ENCODE data around the gene NALCN.

NALCN gene

DNA sequence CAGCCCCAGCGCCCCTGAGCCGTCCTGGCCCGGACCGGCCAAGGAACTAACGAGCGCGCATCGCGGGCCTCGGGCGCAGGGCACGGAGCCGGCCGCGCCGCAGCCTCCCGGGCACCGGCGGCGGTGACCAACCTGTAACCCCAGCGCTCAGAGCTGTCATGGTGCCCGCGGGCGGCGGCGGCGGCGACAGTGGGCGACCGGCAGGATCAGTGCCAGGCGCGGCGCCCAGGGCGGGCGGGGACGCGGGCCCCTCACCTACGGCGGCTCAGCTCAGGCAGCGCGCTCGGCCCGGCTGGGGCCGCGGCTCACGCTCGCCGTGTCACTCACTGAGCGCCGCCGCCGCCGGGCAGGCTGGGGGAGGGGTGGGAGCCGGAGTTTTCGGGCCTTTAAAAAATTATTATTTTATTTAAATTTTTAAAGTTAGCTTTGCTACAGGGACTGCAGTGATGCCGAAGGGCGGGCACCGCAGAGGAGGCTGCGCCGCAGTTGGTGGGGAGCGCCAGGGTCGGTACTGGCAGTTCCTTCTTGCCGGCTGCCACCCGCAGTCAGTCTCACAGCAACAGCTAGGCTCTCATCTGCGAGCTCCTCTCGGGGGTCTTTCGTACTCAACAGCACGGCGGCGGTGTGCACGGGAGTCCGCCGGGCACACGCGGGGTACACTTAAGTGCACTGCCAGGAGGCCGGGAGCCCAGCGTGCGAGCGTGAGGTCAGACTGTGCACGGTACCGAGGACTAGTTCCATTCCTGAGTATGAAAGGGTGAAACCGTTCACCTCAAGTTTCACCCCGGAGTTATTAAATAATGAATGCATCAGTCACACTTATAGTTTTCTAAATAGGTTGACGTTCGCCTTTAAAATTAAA lies at the start of gene NALCN:
Gene NALCN, minus strand, starts transcription at position 328 of the 862 bp plus-strand sequence. CDS start 17,382 bp downstream, outside the sequence.
- H3K27ac ChIP-seq = peak within 1 kb of the TSS; percentile 42
- ChIA-PET POLR2A (ENCODE audit: low non-redundant PET) (no interaction called here), CTCF (interaction anchor here (0.6 kb wide), 1 partner anchor 1261 kb away, joined by 5 read pairs; no protein-coding TSS in a partner anchor)
- DNase-seq (ENCODE audit: low spot score) = peak; percentile 28
- TF ChIP-seq, protein P1, sequence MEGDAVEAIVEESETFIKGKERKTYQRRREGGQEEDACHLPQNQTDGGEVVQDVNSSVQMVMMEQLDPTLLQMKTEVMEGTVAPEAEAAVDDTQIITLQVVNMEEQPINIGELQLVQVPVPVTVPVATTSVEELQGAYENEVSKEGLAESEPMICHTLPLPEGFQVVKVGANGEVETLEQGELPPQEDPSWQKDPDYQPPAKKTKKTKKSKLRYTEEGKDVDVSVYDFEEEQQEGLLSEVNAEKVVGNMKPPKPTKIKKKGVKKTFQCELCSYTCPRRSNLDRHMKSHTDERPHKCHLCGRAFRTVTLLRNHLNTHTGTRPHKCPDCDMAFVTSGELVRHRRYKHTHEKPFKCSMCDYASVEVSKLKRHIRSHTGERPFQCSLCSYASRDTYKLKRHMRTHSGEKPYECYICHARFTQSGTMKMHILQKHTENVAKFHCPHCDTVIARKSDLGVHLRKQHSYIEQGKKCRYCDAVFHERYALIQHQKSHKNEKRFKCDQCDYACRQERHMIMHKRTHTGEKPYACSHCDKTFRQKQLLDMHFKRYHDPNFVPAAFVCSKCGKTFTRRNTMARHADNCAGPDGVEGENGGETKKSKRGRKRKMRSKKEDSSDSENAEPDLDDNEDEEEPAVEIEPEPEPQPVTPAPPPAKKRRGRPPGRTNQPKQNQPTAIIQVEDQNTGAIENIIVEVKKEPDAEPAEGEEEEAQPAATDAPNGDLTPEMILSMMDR (conservative IDR thresholded peaks at IDR 0.05; ENCODE audit: low read depth) = no peak

DNA sequence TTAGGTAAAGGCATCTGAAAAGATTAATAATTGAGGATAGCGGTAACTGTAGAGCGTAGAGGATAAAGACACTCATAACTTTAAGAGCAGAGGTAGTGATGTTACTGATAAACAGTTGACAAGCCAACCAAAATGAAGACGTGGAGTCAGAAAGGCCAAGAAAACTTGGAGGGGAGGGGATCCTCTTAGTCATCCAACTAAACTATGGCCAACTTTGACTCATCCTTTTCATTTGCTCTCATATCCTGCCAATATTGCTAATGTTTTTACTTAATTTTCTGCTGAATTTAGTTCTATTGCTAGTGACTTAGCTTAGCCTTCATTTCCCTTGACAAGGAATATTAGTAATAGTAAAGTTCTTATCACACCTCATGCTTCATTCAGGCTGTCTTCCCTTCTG lies 49.6 kb upstream of the NALCN start:
- H3K27ac ChIP-seq = no peak overlapping the region
- TF ChIP-seq, protein P1 (conservative IDR thresholded peaks at IDR 0.05; ENCODE audit: low read depth) = no peak
- ChIA-PET CTCF (no interaction called here), POLR2A (ENCODE audit: low non-redundant PET) (no interaction called here)
- no peak for DNase-seq (ENCODE audit: low spot score)

DNA sequence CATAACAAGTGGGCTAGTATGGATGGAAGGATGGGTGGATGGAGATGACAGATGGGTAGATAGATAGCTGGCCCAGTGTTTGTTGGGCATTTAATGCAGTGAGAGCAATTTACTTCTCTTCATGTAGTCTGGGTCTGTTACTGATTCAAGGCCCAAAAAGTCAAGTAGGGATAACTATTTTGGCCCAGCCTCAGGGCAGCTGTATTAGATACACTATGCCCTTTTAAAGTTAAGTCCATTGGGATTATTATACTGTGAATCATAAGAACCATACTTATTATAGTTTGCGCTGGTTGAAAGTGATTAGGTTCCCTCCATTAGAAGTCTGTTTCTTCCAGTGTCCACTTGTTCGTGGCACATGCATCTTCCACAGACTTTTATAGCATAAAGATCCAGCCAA lies 40.9 kb upstream of the NALCN start:
- TF ChIP-seq, protein P1 (conservative IDR thresholded peaks at IDR 0.05; ENCODE audit: low read depth) = no peak
- ChIA-PET CTCF (no interaction called here), POLR2A (ENCODE audit: low non-redundant PET) (no interaction called here)
- no peak overlapping the region for H3K27ac ChIP-seq
- no peak for DNase-seq (ENCODE audit: low spot score)

DNA sequence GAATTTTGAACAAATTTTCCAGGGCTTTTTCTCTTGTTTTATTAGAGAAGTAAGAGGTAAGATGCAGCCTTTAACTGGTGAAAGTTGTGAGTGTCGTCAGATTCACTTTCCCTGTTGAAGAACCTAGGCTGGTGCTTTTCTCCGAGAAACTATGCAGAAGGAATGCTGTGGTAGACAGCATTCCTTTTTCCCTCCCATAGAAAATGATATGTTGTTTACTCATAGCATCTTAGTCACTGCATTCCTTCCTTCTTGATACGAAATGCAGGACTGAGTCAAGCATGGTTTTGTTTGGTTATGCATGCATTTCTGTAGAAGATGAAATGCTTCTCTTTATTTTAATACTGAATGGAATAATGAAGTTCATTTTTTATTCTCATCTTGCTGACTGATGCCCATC lies 39.6 kb upstream of the NALCN start:
- peak overlapping the region; percentile 87 for H3K27ac ChIP-seq
- TF ChIP-seq, protein P1 (conservative IDR thresholded peaks at IDR 0.05; ENCODE audit: low read depth) = no peak
- DNase-seq (ENCODE audit: low spot score) = peak; percentile 84
- ChIA-PET CTCF (no interaction called here), POLR2A (ENCODE audit: low non-redundant PET) (no interaction called here)

DNA sequence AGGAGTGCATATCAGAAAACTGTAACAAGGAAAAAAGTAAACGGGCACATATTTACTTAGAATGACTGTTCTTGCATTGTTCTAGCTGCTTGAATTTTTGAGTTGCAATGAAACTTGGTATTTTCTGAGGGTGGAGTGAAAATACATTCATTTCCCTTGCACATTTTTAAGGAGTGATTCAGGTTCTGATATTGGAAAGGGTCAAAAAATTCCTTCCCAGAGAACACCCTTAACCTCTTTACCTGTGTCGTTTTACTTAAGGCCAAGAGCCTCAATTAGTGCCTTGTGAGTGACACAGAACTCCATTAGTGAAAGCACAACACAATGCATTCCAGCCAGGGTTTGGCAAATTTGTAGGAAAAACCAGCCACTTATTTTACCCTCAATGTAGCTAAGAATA lies 38.5 kb upstream of the NALCN start:
- DNase-seq (ENCODE audit: low spot score) = peak; percentile 61
- TF ChIP-seq, protein P1 (conservative IDR thresholded peaks at IDR 0.05; ENCODE audit: low read depth) = no peak
- peak overlapping the region; percentile 87; the same call in 1 of the 2 replicates for H3K27ac ChIP-seq
- CTCF ChIA-PET = no interaction called here
- POLR2A ChIA-PET (ENCODE audit: low non-redundant PET) = no interaction called here

DNA sequence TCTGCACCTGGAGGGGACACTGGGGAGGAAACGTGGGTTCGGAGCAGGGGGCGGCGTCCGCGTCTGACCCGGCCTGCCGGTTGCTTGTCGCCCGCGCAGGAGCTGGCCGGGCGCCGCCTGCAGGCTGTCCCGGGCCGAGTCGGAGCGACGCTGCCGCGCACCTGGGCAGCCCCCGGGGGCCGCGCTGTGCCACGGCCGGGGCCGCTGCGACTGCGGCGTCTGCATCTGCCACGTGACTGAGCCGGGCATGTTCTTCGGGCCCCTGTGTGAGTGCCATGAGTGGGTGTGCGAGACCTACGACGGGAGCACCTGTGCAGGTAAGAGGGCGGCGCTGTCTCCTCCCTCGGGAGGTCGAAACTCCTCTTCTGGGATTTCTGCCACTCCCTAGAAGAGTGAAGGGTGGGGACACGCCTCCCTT lies 37.5 kb upstream of the NALCN start:
- ChIA-PET CTCF (no interaction called here), POLR2A (ENCODE audit: low non-redundant PET) (no interaction called here)
- peak overlapping the region; percentile 68 for H3K27ac ChIP-seq
- DNase-seq (ENCODE audit: low spot score) = no peak
- TF ChIP-seq, protein P1 (conservative IDR thresholded peaks at IDR 0.05; ENCODE audit: low read depth) = no peak

Measured in RWPE1 (cell line).